Measurements from ENCODE around the gene ACKR1. TPM values are rescaled to one million over a fixed set of nuclear protein-coding genes. Genes with fewer than 3 reads are reported as not detected.

ACKR1 gene
- total RNA-seq, 4 donors from 2014 or later, result 27.9 to 180 (median 94.4) TPM

GRCh38 chr1:159203610-159204009 lies 1.1 kb upstream of the ACKR1 start:
- Histone ChIP-seq H3K27me3 (peaks cover 61% of the 10 kb centered on the region), H3K9me3 (no peaks in the 10 kb centered on the region), H3K27ac (peak overlapping the region in 1 of 4 donors; percentile 17), H3K4me1 (no peaks in the 10 kb centered on the region), H3K36me3 (peaks cover 0 to 15% of the 10 kb centered on the region in 2 donors), H3K4me3 (peak overlapping the region in 1 of 2 donors; percentile 19)
- TF ChIP-seq EP300 (IDR thresholded peaks at IDR 0.05), result no peak
- TF ChIP-seq, protein P1, sequence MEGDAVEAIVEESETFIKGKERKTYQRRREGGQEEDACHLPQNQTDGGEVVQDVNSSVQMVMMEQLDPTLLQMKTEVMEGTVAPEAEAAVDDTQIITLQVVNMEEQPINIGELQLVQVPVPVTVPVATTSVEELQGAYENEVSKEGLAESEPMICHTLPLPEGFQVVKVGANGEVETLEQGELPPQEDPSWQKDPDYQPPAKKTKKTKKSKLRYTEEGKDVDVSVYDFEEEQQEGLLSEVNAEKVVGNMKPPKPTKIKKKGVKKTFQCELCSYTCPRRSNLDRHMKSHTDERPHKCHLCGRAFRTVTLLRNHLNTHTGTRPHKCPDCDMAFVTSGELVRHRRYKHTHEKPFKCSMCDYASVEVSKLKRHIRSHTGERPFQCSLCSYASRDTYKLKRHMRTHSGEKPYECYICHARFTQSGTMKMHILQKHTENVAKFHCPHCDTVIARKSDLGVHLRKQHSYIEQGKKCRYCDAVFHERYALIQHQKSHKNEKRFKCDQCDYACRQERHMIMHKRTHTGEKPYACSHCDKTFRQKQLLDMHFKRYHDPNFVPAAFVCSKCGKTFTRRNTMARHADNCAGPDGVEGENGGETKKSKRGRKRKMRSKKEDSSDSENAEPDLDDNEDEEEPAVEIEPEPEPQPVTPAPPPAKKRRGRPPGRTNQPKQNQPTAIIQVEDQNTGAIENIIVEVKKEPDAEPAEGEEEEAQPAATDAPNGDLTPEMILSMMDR (IDR thresholded peaks at IDR 0.05), result no peak
- no peak for TF ChIP-seq POLR2AphosphoS5 (IDR thresholded peaks at IDR 0.05)
- TF ChIP-seq POLR2A (IDR thresholded peaks at IDR 0.05), result no peak
- WGBS, 2 donors (ENCODE audit: low coverage in 1 of 2), result 55 to 68% methylated on average over 2 to 5 of the region's 6 CpGs
- ATAC-seq, result no peak

GRCh38 chr1:159205225-159205624 lies 550 bp downstream of the ACKR1 start:
- 38 to 78% methylated on average over 3 to 4 of the region's 6 CpGs for WGBS, 2 donors (ENCODE audit: low coverage in 1 of 2)
- peak overlapping the region in 1 of 2 donors; percentile 45 for H3K4me3 ChIP-seq
- peaks cover 76% of the 10 kb centered on the region for H3K27me3 ChIP-seq

GRCh38 chr1:159206110-159206509 lies 1.4 kb downstream of the ACKR1 start:
- H3K9me3 ChIP-seq, result no peaks in the 10 kb centered on the region
- no peak for TF ChIP-seq POLR2A (IDR thresholded peaks at IDR 0.05)
- peaks cover 78% of the 10 kb centered on the region for H3K27me3 ChIP-seq
- H3K27ac ChIP-seq, result peak overlapping the region in 2 of 4 donors; percentile 0 to 32
- peak overlapping the region in 1 of 2 donors; percentile 45 for H3K4me3 ChIP-seq
- WGBS, 2 donors (ENCODE audit: low coverage in 1 of 2), result 100% methylated on average over 1 of the region's 4 CpGs; no CpG with 5 or more reads in 1 of the 2 donors
- H3K4me1 ChIP-seq, result no peaks in the 10 kb centered on the region
- no peak for ATAC-seq
- no peaks in the 10 kb centered on the region for H3K36me3 ChIP-seq

More at GRCh38 chr1:159205225-159205624, 550 bp downstream of the ACKR1 start:
- H3K4me1 ChIP-seq, result no peaks in the 10 kb centered on the region
- no peak for TF ChIP-seq EP300 (IDR thresholded peaks at IDR 0.05)
- TF ChIP-seq, protein P1 (IDR thresholded peaks at IDR 0.05), result no peak
- no peak for TF ChIP-seq POLR2A (IDR thresholded peaks at IDR 0.05)
- TF ChIP-seq POLR2AphosphoS5 (IDR thresholded peaks at IDR 0.05), result no peak
- ATAC-seq, result no peak
- H3K9me3 ChIP-seq, result no peaks in the 10 kb centered on the region
- peak overlapping the region in 3 of 4 donors; percentile 0 to 42 (median 32) for H3K27ac ChIP-seq
- peaks cover 0 to 8% of the 10 kb centered on the region in 2 donors for H3K36me3 ChIP-seq

DNA sequence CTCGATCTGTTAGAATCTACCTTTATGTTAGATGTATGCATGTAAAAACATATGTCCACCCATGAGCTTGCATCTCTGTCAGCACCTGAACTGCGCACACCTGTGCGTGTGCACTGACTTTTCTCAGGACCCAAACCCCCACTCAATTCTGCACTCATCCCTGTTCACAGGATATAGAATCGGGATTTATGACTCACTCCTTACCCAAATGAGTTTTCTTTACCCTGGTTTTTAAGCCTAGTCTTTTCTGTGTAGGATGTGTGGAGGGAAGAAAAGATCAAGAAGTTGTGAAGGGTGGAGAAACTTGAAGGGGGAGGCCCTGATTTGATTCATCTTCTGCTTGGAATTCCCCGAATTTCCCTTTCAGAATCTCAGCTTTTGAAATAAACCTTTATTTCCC lies 2.4 kb downstream of the ACKR1 start:
- Histone ChIP-seq H3K36me3 (no peaks in the 10 kb centered on the region), H3K4me3 (peak overlapping the region in 1 of 2 donors; percentile 45), H3K9me3 (no peaks in the 10 kb centered on the region), H3K27ac (no peak overlapping the region), H3K4me1 (no peaks in the 10 kb centered on the region), H3K27me3 (peaks cover 78% of the 10 kb centered on the region)
- 83 to 94% methylated on average over 3 to 5 of the region's 5 CpGs for WGBS, 2 donors (ENCODE audit: low coverage in 1 of 2)
- no peak for ATAC-seq
- TF ChIP-seq EP300 (IDR thresholded peaks at IDR 0.05) (no peak), POLR2AphosphoS5 (IDR thresholded peaks at IDR 0.05) (no peak), POLR2A (IDR thresholded peaks at IDR 0.05) (no peak)
- TF ChIP-seq, protein P1 (IDR thresholded peaks at IDR 0.05), result no peak

- no peaks in the 10 kb centered on the region for H3K9me3 ChIP-seq
- ATAC-seq, result no peak
- H3K4me1 ChIP-seq, result no peaks in the 10 kb centered on the region
- H3K36me3 ChIP-seq, result no peaks in the 10 kb centered on the region
- no peak overlapping the region for H3K27ac ChIP-seq
- no peak for TF ChIP-seq POLR2AphosphoS5 (IDR thresholded peaks at IDR 0.05)
- TF ChIP-seq, protein P1 (IDR thresholded peaks at IDR 0.05), result no peak
- TF ChIP-seq POLR2A (IDR thresholded peaks at IDR 0.05), result no peak
- TF ChIP-seq EP300 (IDR thresholded peaks at IDR 0.05), result no peak
- WGBS, 2 donors (ENCODE audit: low coverage in 1 of 2), result 8 to 21% methylated on average over 5 to 8 of the region's 8 CpGs
- peak overlapping the region in 1 of 2 donors; percentile 45 for H3K4me3 ChIP-seq
- peaks cover 78% of the 10 kb centered on the region for H3K27me3 ChIP-seq
These were observed 3.1 kb downstream of the ACKR1 start for GRCh38 chr1:159207774-159208173.
